ENCODE measurements around the gene USP12.
"Not testable (repeated sequence)": the region's sequence is repeated elsewhere in the genome, so short reads cannot be mapped to it uniquely, and the experiment has no call there.

The USP12 gene

DNA sequence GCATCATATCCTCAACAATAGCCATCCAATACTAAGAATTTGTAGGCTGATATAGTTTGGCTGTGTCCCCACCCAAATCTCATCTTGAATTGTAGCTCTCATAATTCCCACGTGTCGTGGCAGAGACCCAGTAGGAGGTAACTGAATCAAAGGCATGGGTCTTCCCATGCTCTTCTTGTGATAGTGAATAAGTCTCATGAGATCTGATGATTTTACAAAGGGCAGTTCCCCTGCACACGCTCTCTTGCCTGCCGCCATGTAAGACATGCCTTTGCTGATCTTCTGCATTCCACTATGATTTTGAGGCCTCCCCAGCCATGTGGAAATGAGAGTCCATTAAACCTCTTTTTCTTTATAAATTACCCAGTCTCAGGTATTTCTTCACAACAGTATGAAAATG lies 48.2 kb downstream of the USP12 start:
- DNase-seq (ENCODE audit: low read depth in 2 of 2) = not testable (repeated sequence)

DNA sequence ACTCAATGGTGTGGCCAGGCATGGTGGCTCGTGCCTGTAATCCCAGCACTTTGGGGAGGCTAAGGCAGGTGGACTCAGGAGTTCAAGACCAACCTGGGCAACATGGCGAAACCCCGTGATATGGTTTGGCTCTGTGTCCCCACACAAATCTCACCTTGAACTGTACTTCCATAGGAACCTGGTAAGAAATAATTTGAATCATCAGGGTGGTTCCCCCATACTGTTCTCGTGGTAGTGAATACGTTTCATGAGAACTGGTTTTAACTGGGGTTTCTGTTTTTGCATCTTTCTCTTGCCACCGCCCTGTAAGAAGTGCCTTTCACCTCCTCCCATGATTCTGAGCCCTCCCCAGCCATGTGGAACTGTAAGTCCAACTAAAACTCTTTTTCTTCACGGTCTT lies 49.6 kb downstream of the USP12 start:
- no peak for DNase-seq (ENCODE audit: low read depth in 2 of 2)

DNA sequence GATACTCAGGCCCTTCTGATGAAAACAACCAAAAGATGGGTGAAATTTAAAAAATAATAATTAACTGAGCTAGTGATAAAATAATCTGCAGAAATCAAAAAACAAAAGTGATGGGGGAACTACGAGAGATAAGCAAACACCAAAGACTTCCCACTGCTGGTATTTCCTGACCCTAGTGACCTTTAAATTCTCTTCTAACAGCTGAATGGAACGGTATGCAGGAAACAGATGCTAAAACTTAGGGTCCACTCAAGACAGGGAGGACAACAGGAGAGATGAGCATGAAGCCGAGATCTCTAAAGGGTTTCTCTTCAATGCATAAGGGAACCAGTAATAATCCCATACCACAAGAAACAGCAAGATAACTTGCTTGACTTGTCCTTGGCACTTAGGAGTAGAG lies 50.8 kb downstream of the USP12 start:
- DNase-seq (ENCODE audit: low read depth in 2 of 2) = no peak

DNA sequence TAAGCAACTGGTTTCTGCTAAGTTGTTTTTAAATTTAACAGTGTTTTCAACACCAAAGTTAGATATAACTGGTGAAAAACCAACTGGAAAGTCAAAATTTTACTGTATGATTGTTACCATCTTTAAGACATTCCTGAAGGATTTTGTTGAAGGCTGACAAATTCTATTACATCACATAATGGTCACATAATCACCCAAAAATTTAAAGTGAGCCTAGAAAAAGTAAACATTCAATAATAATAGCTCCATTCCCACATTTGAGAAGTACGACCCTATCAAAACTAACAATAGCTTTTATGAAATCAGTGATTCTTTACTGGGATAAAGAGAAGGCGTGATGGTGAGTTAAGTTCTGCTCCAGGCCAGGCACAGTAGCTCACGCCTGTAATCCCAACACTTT lies 51.6 kb downstream of the USP12 start:
- DNase-seq (ENCODE audit: low read depth in 2 of 2) = no peak

DNA sequence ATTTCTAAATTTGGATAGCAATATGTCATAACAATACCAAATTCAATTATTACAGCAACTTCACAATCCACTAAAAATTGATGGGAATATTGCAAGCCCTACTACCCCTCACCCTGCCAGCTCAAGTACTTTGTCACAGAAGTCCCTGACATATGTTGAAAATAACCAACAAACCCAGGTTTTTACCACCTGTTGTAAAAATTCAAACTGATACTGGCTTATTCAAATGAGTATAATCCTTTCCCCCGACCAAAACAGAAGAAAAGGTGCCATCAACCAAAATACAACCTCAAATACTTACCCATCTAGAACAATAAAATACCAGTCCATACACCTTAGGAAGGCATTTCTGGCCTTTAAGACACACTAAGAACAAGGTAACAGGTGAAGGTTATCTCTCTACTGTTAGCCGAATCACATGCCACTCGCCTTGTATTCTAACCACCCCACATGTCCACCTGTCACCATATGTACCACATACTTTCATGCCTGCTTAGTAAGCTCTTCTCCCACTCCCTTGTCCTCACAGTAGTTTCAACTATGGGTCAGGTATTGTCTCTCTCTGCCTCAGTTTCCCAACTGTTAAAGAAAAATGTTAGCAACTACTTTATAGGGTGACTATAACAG lies 53.1 kb downstream of the USP12 start:
- no peak for DNase-seq (ENCODE audit: low read depth in 2 of 2)

DNA sequence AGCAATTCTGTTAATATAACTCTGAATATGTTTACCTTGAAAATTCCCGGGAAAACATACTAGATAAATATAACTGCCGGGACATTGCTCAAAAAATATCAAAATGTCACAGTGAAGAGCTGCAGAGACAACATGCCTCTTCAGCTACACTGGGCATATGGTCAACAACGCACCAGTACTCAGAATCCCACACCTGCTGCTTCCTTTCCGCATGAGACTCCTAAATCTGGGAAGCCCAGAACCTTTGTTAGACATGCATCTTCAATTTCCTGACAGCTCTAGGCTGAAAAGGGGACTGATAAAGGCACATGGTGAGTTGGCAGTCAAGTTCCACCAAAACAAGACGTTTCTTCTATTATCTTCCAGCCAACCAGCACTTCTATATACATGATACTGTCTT lies 53.7 kb downstream of the USP12 start:
- DNase-seq (ENCODE audit: low read depth in 2 of 2) = no peak

DNA sequence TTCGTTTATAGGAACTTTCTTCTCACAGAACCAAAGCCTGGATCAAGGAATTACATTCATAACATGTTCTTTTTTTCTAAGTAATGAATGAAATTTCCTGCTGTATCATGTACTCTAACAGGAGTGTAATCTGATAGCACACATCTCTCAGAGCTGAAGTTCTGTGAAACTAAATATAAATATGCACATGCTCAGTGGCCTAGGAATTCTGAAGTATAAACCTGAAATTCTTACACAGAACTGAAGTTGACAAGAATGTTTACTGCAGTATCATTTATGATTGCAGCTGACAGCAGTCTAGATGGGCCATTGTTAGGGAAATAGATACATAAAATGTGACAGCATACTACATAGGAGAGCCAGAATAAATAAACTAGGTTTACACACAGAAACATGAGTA lies 54.5 kb downstream of the USP12 start:
- no peak for DNase-seq (ENCODE audit: low read depth in 2 of 2)

DNA sequence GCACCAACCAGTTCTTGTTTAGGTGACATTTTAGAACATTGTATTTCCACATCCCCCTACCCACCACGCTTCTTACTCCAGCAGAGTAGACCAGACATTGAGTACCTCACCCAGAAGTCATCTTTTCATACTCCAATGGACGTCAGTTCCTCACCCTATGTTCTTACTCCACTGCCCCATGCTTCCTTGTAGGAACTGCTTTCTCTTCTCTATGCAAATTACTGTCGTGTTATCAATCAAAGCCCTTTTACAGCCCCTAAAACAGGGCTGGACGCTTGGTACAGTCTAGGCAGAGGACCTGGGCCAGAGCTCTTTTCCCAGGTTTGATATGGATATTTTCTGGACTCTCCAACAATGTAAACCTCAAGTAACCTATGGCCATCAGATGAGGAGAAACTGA lies 58.2 kb downstream of the USP12 start:
- no peak for DNase-seq (ENCODE audit: low read depth in 2 of 2)

DNA sequence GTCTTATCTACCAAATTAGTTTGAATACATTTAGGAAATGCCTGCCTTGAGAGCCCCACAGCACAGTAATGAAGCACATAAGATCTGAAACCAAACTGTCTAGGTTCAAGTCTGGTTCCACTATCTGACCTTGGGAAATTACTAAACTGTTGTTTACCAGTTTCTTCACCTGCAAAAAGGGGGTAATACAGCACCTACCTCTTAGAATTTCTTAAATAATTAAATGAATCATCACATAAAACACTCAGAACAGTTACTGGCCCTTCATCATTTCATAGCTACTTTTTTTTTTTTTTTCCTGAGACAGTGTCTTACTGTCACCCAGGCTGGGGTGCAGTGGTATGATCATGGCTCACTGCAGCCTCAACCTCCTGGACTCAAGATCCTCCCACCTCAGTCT lies 59.6 kb downstream of the USP12 start:
- DNase-seq (ENCODE audit: low read depth in 2 of 2) = no peak

DNA sequence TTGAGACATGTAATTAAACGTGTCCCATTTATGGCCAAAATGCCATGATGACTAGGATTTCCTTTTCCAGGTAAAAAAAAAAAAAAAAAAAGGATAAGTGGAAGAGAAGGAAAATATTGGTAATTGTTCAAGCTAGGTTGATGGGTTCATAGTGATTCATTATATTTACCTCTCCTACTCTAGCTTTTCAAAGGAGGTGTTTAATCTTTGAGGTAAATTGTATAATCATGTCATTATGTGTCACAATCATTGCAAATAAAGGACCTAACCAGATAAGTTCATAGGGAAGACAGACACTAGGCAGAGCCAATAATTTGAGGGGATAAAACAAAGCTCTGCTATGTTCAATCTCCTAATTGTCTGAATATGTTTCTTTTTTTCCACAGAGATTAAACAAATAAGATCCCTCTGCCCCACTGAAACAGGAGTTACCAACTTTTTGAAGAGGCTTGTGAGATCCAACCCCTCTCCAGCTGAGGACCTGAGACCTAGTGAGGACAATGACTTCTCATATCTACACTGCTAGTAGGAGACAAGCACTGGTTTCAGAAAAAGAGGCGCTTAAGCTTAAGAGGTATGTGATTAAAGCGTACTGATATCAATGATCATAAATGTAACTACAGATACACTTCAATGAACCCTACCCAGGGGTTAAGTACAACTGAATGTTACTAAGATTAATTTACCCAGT lies 61.4 kb downstream of the USP12 start:
- no peak for DNase-seq (ENCODE audit: low read depth in 2 of 2)

DNA sequence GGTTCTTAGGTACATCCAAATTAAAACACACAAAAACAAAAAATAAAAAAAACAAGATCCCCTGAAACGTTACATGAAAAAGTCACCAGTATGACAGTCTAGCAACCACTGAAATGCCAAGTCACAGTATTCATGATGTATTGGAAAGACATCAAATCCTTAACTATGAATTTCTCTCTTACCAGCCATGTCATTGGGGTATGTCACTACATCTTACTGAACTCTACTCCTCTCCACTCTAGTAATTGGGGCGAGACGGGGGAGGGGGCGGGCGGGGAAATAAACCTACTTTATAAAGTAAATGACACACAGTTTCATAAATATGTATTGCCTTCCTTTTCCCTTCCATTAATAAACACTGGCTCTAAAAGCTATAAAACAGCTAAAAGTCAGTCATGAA lies 65.5 kb downstream of the USP12 start:
- no peak for DNase-seq (ENCODE audit: low read depth in 2 of 2)

DNA sequence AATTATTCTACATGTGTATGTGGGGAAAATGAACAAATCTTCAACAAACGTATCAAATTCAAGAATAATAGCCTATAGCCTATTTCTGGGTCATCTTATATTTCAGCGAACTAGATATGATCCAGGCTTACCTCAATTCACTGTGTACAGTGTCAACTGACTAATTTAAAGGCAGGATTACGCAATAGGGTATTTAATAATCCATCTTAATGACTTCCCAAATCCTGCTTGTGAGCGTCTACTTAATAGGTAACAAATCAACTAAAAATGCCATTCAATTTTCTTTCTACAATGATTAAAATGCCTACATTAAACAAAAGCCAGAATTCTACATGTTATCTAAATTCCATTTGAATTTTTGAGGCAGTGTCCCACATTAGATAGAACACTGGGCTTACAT lies 67.0 kb downstream of the USP12 start:
- DNase-seq (ENCODE audit: low read depth in 2 of 2) = no peak

DNA sequence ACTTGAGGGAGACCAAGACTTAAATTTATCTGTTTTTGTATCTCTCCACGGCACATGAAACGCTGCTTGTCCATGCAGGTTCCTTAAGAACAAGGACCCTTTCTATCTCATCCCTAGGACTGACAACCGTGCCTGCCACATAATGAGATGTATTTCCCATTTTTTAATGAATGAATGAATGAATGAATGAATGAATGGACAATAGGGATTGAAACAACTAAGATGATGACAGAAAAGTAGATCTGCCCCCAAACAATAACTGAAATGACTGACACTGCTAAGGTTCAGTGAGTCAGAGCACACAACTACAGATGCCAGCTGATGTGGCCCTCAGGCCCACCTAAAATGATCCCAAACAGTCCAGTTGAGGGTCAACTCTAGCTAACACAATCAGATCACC lies 69.8 kb downstream of the USP12 start:
- DNase-seq (ENCODE audit: low read depth in 2 of 2) = no peak

DNA sequence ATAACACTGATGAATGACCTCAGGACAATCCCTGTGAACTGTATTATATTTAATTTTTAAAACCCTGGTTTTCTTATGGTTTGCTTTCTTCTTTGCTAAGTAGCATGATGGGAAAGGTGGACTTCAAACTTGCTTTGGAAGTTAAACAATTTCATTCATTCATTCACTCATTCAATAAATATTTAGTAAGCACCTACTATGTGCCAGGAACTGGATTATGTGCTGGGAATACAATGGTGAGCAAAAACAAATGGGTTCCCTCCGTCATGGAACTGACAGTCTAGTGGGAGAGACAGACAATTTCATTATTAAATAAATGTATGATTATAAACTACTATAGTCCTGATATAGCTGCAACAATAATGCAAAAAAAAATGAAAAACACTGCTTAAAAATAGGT lies 70.3 kb downstream of the USP12 start:
- no peak for DNase-seq (ENCODE audit: low read depth in 2 of 2)

DNA sequence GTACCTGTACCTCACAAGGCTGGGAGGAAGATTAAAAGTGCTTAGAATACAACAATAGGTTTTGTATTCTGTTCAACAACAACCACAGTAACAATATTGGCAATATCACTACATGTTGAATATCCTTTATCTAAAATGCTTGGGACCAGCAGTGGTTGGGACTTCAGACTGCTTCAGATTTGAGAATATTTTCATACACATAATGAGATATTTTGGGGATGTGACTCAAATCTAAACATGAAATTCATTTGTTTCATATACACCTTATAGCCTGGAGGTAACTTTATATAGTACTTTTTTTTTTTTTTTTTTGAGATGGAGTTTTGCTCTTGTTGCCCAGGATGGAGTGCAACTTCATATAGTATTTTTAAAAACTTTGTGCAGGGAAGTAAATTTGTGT lies 73.9 kb downstream of the USP12 start:
- DNase-seq (ENCODE audit: low read depth in 2 of 2) = no peak

DNA sequence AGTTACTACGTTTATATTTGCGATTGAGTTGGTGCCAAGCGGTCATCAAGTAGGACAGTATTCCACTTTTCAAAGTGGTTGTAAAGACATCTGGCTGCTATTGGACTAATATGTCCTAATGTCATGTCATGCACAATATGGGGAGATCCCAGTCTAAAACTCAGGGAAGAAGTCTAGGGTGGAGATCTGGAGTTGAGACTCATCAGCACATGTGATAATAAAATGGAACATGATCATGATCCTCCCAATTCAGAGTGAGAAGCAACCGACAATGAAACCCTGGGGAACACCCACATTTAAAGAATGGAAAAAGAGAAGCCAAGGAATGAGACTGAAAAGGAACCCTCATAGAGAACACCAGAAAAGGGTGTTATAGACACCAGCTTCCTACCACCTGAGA lies 80.2 kb downstream of the USP12 start:
- no peak for DNase-seq (ENCODE audit: low read depth in 2 of 2)

DNA sequence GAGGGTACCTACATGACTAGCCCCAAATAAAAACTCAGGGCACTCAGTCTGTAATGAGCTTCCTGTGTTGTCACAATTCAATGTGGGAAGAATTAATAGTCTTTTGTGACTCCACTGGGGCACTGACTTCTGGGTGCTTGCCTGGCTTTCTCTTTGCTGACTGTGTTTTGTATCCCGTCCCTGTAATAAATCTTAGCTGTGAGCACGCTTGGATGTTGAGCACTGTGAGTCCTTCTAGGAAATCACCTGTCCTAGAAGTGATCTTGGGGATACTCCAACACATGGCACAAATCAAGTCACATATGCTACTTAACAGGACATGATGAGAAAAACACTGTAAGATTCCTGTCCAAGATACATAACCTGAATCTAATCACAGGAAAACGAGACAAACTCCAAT lies 83.0 kb downstream of the USP12 start:
- no peak for DNase-seq (ENCODE audit: low read depth in 2 of 2)

DNA sequence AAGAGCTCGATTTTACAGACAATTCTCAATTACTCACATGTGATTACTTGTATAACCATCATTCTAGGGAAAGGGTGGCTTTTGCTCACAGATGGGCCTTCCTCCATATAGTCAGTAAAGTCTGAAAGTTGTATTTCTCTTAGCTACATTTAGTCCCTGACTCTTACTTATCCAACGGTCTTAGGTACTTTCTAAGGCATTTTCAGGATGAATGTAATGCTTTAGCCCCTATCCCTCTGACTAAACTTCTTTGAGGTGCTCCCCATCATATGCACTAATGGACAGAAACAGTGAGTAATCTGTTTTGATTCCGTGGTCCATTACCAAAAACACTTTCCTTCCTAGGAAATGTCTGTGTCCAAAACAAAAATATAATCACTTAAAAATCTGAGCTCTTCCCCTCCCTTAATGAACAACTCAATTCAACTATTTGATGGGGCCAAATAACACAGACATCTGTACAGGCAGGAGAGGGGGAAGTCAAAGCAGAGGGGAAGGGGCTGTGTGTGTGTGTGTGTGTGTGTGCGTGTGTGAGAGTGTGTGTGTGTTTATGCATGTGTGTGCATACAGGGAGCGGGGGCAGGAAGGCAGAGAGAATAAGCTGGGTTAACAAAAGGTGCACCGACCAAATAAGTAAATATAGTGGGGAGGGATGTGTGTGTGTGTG lies 84.9 kb downstream of the USP12 start:
- DNase-seq (ENCODE audit: low read depth in 2 of 2) = no peak

DNA sequence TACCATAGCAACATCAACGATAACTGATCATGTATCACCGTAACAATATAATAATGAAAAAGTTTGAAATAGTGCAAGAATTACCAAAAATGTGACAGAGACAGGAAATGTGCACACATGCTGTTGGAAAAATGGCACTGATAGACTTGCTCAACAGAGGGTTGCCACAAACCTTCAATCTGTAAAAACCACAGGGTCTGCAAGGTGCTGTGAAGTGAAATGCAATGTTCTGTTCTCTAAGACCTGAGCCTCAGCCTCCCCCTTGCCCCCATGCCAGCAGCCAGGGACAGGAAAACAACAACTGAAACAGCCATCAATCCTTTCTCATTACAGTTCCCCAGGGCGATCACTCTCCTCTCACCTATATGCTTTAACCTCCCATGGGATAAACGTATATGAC lies 88.4 kb downstream of the USP12 start:
- DNase-seq (ENCODE audit: low read depth in 2 of 2) = no peak

DNA sequence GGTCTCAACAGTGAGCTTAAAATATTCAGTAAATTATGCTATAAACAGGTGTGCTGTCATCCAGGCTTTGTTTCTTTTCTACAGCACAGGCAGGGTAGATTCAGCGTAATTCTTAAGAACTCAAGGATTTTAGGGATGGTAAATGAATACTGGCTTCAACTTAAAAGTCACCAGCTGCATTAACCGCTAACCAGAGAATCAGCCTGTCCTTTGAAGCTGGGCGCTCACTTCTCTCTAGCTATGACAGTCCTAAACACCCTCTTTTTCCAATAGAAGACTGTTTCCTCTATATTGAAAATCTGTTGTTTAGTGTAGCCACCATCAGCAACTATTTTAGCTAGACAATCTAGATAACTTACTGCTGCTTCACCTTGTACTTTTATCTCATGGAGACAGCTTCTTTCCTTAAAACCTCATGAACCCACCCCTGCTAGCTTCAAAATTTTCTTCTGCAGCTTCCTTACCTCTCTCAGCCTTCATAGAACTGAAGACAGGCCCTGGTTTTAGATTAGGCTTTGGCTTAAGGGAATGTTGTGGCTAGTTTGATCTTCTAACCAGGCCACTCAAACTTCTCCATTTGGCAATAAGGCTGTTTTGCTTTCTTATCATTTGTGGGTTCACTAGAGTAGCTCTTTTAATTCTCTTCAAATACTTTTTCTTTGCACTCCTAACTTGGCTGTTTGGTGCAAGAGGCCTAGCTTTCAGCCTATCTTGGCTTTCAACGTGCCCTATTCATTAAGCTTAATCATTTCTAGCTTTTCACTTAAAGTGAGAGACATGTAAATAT lies 89.5 kb downstream of the USP12 start:
- DNase-seq (ENCODE audit: low read depth in 2 of 2) = no peak

DNA sequence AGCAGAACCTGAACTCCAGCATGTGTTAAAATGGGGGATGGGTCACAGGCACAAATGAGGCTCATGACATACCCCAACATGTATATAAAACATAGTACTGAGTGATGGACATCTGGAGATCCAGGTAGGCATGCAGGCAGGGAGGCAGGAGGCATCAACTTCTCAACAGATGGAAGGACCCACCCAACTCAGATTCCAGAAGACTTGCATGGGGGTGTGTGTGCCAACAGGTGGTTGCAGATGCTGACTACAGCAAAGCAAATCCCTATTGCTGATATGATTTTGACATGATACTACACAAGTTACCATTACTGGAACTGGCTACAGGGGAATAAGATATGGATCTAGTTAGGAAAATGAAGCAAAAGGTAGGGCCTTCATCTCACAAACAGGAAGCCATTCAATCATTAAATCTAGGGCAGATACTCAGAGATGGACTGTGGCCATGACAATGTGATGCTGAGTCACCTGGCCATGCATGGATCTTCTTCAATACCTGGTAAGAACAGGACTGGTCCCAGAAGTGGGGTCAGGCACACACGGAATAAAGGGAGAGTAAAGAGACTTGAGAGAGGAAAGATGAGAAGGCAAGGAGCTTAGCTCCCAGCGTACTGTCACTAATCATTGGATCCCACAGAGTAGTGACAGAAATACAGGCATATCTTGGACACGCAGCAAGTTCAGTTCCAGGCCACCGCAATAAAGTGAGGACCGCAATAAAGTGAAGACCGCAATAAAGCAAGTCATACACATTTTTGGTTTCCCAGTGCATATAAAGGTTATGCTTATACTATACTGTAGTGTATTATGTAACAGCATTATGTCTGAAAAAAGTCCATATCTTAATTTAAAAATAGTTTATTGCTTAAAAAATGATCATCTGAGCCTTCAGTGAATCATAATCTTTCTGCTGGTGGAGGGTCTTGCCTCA lies 91.3 kb downstream of the USP12 start:
- no peak for DNase-seq (ENCODE audit: low read depth in 2 of 2)

Data from stimulated activated CD4-positive, alpha-beta T cell treated with anti-CD3 and anti-CD28 coated beads, Interleukin-12 subunit alpha, Interleukin-12 subunit beta, amount 100 ng/mL, for 24 hours (primary cell).